HEK293T (cell line): Measurements from ENCODE around the gene TCFL5.

Experiments
- CTCF ChIA-PET: fragments of 350-600 bp; formaldehyde crosslinking; extraction: SDS; loops from one replicate; lab custom pipeline; 2021; ENCODE audit warnings: antibody characterized with exemption, inconsistent platforms; lab: Yijun Ruan, JAX
- POLR2A ChIA-PET: fragments of 350-600 bp; formaldehyde crosslinking; extraction: SDS; loops from one replicate; lab custom pipeline; 2020; ENCODE audit warnings: antibody characterized with exemption, inconsistent platforms; lab: Yijun Ruan, JAX
- DNase-seq: peaks from one replicate; pipeline ENCODE4 v3.0.0; 2012; ENCODE audit warnings: mixed read lengths; ENCODE audit errors: extremely low spot score
- ARNT ChIP-seq: fragments of 450-650 bp; IDR thresholded peaks from 2 replicates; pipeline ENCODE4 v1.6.1; 2017; ENCODE audit warnings: mild to moderate bottlenecking
- BHLHE40 ChIP-seq: fragments of 450-650 bp; IDR thresholded peaks from 2 replicates; pipeline ENCODE4 v1.6.1; 2016; ENCODE audit warnings: mild to moderate bottlenecking, moderate library complexity, borderline replicate concordance
- CTBP1 ChIP-seq: fragments of 450-650 bp; IDR thresholded peaks from 2 replicates; pipeline ENCODE4 v1.6.1; 2016; ENCODE audit warnings: borderline replicate concordance
- ELF4 ChIP-seq: fragments of 450-650 bp; IDR thresholded peaks from 2 replicates; pipeline ENCODE4 v1.6.1; 2017; ENCODE audit warnings: antibody characterized with exemption
- FOXA1 ChIP-seq: fragments of 450-650 bp; IDR thresholded peaks from 2 replicates; pipeline ENCODE4 v1.6.1; 2016; ENCODE audit warnings: mild to moderate bottlenecking
- FOXK2 ChIP-seq: fragments of 450-650 bp; IDR thresholded peaks from 2 replicates; pipeline ENCODE4 v1.6.1; 2016; ENCODE audit warnings: mild to moderate bottlenecking
- FOXM1 ChIP-seq: fragments of 450-650 bp; IDR thresholded peaks from 2 replicates; pipeline ENCODE4 v1.6.1; 2017; ENCODE audit warnings: mild to moderate bottlenecking, borderline replicate concordance
- HDGF ChIP-seq: fragments of 450-650 bp; IDR thresholded peaks from 2 replicates; pipeline ENCODE4 v1.6.1; 2017; ENCODE audit warnings: antibody characterized with exemption, borderline replicate concordance
- L3MBTL2 ChIP-seq: fragments of 450-650 bp; conservative IDR thresholded peaks from 2 replicates; pipeline ENCODE4 v1.6.1; 2016; ENCODE audit warnings: mild to moderate bottlenecking
- LEF1 ChIP-seq: fragments of 450-650 bp; IDR thresholded peaks from 2 replicates; pipeline ENCODE4 v1.6.1; 2017; ENCODE audit warnings: mild to moderate bottlenecking, borderline replicate concordance
- NFRKB ChIP-seq: fragments of 450-650 bp; IDR thresholded peaks from 2 replicates; pipeline ENCODE4 v1.6.1; 2016; ENCODE audit warnings: mild to moderate bottlenecking, moderate library complexity
- SP1 ChIP-seq: fragments of 450-650 bp; IDR thresholded peaks from 2 replicates; pipeline ENCODE4 v1.6.1; 2017
- SUZ12 ChIP-seq: fragments of 450-650 bp; IDR thresholded peaks from 2 replicates; pipeline ENCODE4 v1.6.1; 2016; ENCODE audit warnings: mild to moderate bottlenecking
- TARDBP ChIP-seq: fragments of 450-650 bp; IDR thresholded peaks from 2 replicates; pipeline ENCODE4 v1.6.1; 2016
- ZNF384 ChIP-seq: fragments of 450-650 bp; IDR thresholded peaks from 2 replicates; pipeline ENCODE4 v1.6.1; 2016
- TF ChIP-seq, protein P1 (sequence below): fragments of 450-650 bp; IDR thresholded peaks from 2 replicates; pipeline ENCODE4 v1.6.1; 2016

Gene TCFL5

DNA sequence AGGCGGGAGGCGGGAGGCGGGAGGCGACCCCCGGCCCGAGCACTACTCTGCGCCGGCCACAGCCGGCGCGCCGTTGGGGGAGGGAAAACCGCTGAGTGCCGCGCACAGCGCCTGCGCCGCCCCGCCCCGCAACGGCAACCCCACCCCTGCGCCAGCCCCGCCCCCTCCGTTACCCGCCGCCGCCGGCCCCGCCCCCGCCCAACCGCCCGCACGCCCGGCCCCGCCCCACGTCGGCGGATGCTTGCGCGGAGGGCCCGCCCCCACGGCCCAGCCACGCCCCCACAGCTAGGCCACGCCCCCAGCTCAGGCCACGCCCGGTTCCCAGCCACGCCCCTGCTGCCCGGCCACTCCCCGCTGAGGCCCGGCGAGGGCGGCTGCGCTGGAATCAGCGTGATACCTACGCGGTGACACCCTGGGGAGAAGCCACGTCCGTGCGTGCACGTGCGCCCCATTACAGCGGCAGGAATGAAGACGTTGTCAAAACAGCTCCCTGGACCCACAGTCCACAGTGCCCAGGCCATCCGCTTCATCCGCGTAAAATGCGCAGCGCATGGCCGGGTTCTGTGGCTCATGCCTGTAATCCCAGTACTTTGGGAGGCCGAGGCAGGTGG, at the start of gene TCFL5:
Gene TCFL5, minus strand, starts transcription at position 97 of the 611 bp plus-strand sequence. CDS start 152 bp downstream, outside the sequence.
- POLR2A ChIA-PET: interaction anchor here (0.6 to 2.1 kb wide), 8 partner anchors 11 to 76 kb away, joined by 3 to 13 read pairs (median 3); partner anchors contain the start of gene GID8
- no peak for TF ChIP-seq SP1
- TF ChIP-seq, protein P1, sequence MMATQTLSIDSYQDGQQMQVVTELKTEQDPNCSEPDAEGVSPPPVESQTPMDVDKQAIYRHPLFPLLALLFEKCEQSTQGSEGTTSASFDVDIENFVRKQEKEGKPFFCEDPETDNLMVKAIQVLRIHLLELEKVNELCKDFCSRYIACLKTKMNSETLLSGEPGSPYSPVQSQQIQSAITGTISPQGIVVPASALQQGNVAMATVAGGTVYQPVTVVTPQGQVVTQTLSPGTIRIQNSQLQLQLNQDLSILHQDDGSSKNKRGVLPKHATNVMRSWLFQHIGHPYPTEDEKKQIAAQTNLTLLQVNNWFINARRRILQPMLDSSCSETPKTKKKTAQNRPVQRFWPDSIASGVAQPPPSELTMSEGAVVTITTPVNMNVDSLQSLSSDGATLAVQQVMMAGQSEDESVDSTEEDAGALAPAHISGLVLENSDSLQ: peak; percentile 51; the same call in 1 of the 2 replicates
- peak; percentile 96 for TF ChIP-seq L3MBTL2
- CTCF ChIA-PET: interaction anchor here (0.5 to 2.7 kb wide), 2 partner anchors 14 to 40 kb away, joined by 3 to 7 read pairs; no protein-coding TSS in a partner anchor
- DNase-seq: peak; percentile 96

DNA sequence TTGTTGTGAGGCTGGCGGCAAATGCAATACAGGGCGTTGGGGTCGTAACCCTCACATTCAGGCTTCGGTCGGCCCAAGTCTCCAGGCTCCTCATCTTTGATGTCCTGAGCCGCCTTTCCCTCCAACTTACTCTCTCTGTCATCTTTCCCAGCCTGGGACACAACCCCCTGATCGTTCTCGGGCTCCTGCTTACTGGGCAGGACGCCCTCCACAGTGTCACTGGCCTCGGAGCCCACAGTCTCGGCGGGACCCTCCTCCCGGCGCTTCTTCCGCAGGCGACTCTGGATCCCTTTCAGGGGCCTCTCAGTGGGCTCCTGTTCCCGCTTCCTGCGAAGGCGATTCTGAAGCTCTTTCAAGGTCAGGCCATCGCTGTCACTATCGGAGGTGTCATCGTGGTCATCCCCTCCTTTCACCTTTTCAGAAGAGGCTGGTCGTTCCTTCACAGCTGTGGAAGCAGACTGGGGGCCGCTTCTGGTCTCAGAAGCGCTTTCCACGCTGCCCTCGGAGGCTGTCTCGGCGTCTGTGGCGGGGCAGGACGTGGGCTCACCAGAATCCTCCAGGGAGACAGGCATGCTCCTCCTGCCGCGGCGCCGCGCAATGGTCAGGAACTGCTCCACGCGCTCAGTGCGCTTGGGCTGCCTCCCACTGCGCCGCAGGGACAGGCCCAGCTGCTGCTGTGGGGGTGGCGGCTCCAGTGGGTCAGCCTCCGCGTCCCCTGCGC, 49.3 kb upstream of the TCFL5 start:
- DNase-seq: no peak
- ChIA-PET POLR2A (no interaction called here), CTCF (no interaction called here)
- TF ChIP-seq CTBP1 (no peak), TARDBP (no peak)

DNA sequence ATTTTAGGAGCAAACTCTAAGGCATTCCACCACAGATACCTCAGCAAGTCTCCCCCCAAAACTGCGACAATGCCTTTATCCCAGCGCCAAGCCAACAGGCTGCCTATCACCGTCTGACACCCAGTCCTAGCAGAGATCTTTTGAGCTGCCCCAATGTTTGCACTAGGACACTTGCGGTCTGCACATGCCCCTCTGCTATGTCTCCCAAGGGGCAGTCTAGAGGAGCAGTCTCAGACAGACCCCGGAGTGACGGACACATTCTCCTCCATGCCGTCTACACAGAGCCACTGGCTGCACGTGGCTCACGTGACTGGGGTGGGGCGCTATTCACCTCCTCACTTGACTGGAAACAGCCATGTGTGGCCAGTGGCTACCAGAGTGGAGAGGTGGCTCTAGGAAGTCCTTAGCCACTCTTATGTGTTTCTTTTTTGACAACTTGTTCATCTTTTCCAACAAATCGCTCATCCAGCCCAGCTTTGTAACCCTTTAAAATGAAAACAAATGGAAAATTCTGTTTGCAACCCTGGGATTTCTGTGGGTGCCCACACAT, 48.7 kb upstream of the TCFL5 start:
- TF ChIP-seq HDGF (no peak), ARNT (no peak), ZNF384 (no peak), SP1 (no peak), FOXM1 (no peak), LEF1 (no peak), CTBP1 (no peak), FOXK2 (no peak), L3MBTL2 (no peak), SUZ12 (no peak), ELF4 (no peak), TARDBP (no peak), BHLHE40 (no peak), NFRKB (no peak), FOXA1 (no peak)
- TF ChIP-seq, protein P1: no peak
- no peak for DNase-seq
- POLR2A ChIA-PET: no interaction called here
- CTCF ChIA-PET: no interaction called here

DNA sequence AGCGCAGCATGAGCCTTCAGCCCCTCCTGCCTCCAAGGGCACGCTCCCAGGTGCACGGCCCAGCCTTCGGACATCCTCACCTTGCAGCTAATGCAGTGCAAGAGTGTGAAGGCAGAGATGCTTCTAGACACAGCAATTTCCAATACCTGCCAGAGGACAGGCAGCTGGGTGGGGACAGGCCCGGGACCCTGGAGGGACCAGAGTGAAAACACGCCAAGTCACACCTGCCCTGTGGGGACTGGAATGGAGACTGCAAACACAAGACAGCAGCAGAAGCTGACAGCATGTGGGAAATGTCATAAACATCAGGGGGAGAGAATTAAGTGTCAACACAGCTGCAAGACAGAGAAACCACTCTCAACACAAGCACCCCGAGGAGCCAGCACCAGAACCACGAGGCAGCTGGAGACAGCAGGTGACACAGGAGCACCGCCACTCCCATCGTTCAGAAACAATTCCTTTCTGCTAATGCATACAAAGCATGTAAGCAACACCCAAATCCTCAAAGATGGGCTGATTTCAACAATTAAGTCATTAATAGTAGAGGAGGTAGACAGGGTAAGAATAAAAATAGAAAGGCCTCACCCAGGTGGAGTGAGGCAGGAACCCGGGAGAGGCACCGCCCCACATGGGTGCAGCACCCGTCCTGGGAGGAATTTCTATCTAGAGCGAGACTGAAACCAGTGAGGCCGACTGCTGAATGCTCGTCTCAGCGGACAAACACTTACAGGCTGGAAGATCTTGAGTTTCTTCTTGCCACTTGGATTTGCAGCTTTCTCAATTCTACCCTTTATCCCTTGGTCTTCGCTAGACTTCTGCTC, 47.6 kb upstream of the TCFL5 start:
- no peak for TF ChIP-seq BHLHE40
- TF ChIP-seq ZNF384: no peak
- TF ChIP-seq TARDBP: no peak
- TF ChIP-seq HDGF: no peak
- no peak for TF ChIP-seq CTBP1
- TF ChIP-seq FOXM1: no peak
- no peak for TF ChIP-seq ARNT
- no peak for TF ChIP-seq FOXA1
- TF ChIP-seq SP1: no peak
- TF ChIP-seq, protein P1: no peak
- no peak for TF ChIP-seq ELF4
- no peak for TF ChIP-seq LEF1
- CTCF ChIA-PET: no interaction called here
- POLR2A ChIA-PET: no interaction called here
- DNase-seq: no peak

DNA sequence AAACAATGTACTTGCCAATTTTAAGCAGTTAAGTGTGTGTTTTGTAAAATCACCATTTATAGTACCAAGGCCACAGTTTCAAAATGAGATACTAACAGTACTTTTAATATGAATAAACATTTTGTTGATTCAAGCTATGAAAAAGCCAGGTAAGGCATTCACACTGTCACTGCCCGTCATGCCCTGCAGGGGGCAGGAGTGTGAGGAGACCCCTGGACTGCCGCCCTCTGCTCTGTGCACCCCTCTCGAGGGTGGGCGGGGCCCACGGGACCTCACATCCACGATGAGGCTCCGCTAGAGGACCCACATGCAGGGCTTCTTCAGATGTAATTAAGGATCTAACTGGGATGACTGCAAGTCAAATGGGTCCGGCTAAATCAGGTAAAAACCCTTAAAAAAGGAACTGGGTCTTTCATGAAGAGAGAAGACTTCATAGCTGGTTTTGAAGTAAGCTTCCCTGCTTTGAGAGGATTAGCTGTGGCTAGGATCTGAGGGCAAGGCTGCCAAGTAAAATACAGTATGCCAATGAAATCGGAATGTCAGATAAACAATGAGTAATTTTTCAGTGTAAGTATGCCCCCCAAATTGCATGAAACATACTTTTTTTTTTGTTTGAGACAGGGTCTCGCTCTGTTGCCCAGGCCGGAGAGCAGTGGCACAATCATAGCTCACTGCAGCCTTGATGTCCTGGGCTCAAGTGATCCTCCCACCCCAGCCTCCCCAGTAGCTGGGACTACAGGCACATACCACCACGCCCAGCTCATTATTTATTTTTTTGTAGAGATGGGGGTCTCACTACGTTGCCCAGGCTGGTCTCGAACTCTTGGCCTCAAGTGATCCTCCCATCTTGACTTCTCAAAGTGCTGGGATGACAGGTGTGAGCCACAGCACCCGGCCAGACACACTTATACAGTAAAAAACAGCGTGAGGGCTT, 46.0 kb upstream of the TCFL5 start:
- CTCF ChIA-PET: interaction anchor here (1.1 to 1.5 kb wide), 5 partner anchors 10 to 32 kb away, joined by 3 to 20 read pairs (median 4); partner anchors contain the start of gene DIDO1
- no peak for TF ChIP-seq FOXK2
- POLR2A ChIA-PET: no interaction called here
- DNase-seq: peak; percentile 37
